HG02943 (cell line): ENCODE data around the gene PCYT2.

Experiments
- ATAC-seq: cut with Tn5 transposase; IDR thresholded peaks from one replicate; pipeline ENCODE4 v1.9.1; 2021; ENCODE audit warnings: mild to moderate bottlenecking, low read depth, moderate library complexity; ENCODE audit not compliant: unreplicated experiment

The PCYT2 gene

DNA sequence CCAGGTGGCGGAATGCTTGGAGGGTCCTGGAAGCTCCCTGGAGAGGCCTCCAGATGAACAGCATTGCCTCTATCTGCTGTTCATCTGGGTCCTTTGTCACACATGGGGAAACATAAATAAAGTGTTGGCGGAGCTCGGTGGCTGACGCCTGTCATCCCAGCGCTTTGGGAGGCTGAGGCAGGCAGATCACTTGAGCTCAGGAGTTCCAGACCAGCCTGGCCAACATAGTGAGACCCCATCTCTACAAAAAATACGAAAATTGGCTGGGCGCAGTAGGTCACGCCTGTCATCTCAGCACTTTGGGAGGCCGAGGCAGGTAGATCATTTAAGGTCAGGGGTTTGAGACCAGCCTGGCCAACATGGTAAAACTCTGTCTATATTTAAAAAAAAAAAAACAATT, 33.7 kb upstream of the PCYT2 start:
- ATAC-seq: no peak

- ATAC-seq: no peak
These were observed 31.0 kb upstream of the PCYT2 start for GRCh38 chr17:81942167-81942553.

GRCh38 chr17:81941484-81942166, 30.4 kb upstream of the PCYT2 start:
- ATAC-seq: no peak

GRCh38 chr17:81940538-81941483, 29.6 kb upstream of the PCYT2 start:
- ATAC-seq: no peak

GRCh38 chr17:81939881-81940385, 28.7 kb upstream of the PCYT2 start:
- ATAC-seq: no peak

- ATAC-seq: no peak
These were observed 28.0 kb upstream of the PCYT2 start for GRCh38 chr17:81939218-81939617.

- no peak for ATAC-seq
These were observed 24.5 kb upstream of the PCYT2 start for GRCh38 chr17:81935709-81936084.

- no peak for ATAC-seq
These were observed 23.9 kb upstream of the PCYT2 start for GRCh38 chr17:81934850-81935708.

- ATAC-seq: no peak
These were observed 23.0 kb upstream of the PCYT2 start for GRCh38 chr17:81934098-81934757.

DNA sequence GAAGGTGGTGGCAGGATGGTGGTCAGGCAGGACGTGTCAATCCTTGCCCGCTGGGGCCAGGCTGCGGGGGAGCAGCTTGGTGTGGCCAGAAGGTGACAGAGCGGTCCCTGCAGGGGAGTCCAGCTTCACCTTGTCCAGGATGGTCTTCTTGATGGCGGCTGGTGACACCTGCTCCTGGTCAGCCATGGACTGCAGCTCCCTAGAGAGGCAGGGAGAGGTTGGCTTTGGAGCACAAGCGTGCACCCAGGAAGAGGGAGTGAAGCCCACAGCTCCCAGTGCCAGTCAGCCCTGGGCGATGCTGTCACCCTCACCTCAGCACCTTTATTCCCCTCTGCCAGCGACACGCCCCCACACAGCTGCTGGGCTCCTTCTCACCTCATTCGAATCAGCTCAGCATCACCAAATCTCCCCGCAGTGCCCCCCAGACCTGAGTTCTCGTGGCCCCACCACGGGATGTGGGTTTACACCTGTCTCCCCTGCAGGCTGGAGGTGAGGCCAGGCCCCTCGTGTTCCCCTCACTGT, 22.0 kb upstream of the PCYT2 start:
- no peak for ATAC-seq

DNA sequence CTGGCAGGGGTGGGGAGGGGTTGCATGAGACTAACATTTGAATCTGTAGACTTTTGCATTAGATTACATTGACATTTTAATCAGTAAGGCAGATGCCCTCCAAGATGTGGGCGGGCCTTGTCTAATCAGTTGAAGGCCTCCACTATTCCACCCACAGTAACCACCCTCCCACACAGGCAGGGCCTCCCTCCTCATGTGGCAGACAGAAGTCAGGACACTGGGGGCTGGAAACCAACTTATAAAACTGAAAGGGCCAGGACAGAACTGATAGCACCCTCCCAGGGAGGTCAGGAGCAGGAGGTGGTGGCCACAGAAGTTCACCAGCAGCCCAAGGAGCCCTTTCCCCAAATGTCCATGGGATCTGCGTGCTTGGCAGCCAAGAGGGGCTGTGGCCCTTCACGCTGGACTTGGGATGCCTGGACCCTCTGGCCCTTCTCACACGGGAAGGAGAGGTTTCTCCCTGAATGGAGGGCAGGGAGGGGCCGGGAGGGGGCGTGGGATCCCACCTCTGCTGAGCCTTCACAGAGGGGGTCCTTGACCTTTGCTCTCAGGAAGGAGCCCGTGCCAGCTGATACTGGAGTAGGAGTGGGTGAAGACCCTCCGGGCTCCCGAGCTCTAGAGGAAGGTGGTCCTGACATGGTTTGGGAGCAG, 21.3 kb upstream of the PCYT2 start:
- ATAC-seq: no peak

GRCh38 chr17:81931557-81932332, 20.5 kb upstream of the PCYT2 start:
- no peak for ATAC-seq

- ATAC-seq: no peak
These were observed 20.0 kb upstream of the PCYT2 start for GRCh38 chr17:81931189-81931556.

GRCh38 chr17:81930142-81931125, 19.2 kb upstream of the PCYT2 start:
- ATAC-seq: no peak

- no peak for ATAC-seq
These were observed 18.3 kb upstream of the PCYT2 start for GRCh38 chr17:81929253-81930141.

DNA sequence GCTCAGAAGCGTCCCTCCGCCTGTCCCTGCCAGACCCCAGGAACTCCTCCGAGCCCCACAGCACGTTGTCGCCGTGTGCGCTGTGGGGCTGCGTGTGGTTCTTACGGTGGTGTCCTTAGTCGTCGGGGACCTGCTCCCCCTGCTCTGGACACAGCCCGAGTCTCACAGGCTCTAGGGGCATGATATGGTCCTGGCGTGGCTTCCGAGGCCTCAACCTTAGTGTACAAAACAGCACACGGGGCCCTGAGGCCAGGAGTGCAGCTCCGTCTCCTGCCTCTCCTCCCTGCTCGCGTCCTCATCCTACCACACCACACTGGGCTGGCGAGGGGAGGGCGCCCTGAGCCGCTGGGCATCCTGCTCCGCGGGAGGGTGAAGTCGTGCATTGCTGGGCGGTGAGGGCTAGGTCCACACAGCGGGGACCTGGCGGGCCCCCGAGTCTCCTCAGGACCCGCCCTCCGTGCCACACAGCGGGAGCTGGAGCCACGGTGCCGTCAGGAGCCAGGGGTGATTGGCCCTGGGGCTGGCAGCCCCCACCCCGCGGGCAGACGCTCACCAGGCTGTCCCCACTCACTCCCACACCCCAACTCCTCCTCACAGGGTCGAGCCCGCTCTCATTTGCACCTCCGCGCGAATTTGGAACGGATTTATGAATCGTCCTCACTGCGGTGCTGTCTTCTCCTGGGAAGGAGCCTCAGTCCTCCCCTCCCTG, 17.5 kb upstream of the PCYT2 start:
- ATAC-seq: no peak
